GM12892 (cell line): Measurements from ENCODE around the gene MYO5B.

Experiments used
- POLR2A ChIP-seq: IDR thresholded peaks from 2 replicates; pipeline ENCODE4 v1.6.1; 2011; ENCODE audit warnings: low read depth, low read length, control low read depth
- POLR2AphosphoS5 ChIP-seq: IDR thresholded peaks from 2 replicates; pipeline ENCODE4 v1.6.1; 2011; ENCODE audit warnings: low read depth, low read length, control low read depth

- no peak for TF ChIP-seq POLR2A
- no peak for TF ChIP-seq POLR2AphosphoS5
Measured at GRCh38 chr18:50169149-50169548, 25.8 kb downstream of the MYO5B start.
